ENCODE data around the gene STARD10. TPM values are rescaled to one million over a fixed set of nuclear protein-coding genes. Genes with fewer than 3 reads are reported as not detected.

The STARD10 gene
- polyA plus RNA-seq, 1 donor, result 62.3 TPM

DNA sequence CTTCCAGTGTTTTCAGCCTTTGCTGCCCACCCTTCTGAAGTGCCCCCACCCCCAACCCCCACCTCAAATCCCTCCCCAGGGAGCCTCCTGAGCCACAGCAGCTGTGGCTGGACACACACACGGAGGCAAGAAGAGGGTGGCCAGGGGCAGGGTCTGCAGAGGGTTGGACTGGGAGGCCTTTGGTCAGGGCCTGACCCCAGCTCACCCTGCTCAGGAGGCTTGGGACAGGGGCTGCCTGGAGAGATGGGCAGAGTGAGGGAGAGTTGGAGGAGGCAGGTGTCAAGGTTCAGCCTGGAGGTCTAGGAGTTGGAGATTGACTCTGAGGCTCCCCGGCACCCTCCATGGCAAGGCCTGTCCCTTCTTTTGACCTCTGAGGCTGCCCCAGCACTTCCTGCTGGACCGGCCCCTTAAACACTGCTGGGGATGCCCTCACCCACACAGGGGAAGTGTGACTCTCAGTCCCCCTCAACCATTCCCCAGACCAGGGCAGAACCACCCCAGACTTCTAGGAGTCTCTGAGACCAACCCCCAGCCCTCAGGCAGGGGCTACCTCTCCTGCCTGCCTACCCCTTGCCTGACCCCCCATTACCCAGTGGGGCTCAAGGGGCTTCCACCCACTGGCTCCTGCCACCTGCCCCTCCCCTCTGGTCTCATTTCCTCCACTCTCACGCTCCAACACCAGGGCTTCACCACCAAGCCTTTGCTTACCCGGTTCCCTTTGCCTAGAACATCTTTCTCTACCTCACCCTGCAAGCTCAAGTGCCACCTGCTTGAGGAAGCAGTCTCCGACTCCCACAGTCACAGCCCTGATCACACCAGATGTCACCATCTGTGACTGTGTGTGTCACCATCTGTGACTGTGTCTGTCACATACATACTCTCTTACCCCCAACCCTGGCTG, 50.3 kb downstream of the STARD10 start:
- DNase-seq, result no peak

DNA sequence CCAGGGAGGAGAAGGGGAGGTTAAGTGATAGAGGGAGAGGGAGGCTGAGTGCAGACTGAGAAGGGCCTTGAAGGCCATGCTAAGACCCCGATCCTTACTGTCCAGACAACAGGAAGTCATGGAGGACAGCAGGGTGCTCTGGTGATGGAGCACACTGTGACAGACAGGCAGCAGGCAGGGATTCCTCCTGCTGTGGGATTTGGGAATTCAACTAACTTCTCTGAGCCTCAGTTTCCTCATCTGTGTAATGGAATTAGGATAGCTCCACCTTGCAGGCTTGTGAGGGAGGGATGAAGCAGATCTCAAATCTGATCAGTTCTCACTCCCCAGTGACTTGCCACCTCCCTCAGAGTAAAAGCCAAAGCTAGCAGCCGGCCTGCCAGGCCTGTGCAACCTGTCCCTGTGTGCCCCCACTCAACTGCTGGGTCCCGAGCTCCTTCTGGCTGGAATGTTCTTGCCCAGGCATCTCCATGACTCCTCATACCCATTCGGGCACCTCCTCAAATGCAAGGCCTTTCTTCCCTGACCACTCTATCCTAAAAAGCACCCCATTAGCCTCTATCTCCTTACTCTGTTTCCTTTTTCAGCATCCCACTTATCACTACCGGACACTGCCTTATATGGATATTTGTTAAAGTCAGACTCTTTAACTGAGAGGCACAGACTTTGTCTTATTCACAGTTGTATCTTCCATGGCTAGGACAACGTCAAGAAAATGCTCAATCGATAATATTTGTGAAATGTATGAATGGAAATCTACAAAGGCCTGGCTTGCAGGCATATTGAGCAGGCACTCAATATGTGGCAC, 51.1 kb downstream of the STARD10 start:
- DNase-seq, result no peak

DNA sequence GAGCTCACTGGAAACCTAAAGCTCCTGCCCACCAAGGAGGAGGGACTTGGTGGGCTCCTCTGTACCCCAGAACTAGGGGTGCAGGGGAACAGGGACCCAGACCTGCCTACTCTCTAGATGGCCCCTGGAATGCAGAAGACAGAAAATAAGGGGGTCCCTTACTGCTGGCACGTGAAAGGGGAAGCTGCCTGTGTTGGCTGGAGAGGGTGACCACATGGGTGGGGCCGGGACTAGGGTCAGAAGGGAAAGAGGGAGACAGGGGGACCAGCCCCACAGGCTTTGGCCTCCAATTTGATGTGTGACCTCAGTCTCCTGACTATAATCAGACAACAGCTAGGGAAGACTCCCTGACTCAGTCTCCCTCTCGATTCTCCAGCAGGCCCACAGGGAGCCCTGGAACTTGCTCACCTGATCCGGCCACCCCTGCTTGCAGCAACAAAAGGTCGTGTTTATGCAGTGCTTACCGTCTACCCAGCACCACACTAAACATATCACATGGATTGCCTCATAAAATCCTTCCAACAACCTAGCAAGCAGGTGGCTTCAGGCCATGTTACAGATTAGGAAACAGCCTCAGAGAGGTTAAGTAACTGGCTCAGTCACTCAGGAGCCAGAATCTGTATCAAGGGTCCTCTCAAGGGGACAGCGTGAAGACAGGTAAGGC, 51.9 kb downstream of the STARD10 start:
- no peak for DNase-seq

GRCh38 chr11:72741429-72741833, 52.4 kb downstream of the STARD10 start:
- DNase-seq, result no peak

DNA sequence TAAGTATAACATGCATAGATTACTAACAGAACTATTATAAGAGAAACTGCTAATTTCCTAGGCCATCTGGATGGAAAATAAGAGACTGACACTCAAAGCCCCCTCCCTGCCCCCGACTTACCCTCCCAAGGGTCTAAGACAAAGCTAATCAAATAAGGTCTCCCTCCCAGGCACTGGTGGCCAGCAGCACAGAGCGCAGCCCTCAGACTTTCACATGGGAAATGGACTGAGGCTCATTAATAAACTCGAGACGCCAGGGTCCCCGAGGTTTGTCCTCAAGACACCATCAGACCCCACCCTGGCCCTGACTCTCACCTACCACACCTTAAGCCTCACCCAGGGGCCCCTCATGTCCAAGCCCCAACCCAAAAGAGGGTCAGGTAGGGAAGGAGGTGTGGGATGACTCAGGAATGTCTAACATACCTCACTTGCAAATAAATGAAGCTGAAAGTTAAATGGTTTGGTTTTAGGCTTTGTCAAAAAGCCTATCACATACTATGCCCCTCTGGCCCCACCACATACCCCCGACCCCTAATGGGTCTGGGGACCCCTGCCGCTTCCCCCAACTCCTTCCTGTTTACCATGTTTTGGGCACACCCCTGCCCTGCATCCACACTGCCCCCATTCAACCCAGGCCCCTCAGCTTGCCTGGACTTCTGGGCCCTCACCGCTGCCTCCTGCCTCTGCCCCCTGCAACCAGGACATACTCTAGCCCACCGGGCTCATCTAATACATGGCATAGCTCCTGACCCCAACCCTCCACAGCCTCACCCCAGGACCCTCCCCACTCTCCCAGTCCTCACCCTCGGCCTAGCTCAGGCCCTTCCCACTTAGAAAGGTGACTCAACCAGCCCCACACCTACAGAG, 53.1 kb downstream of the STARD10 start:
- no peak for DNase-seq

DNA sequence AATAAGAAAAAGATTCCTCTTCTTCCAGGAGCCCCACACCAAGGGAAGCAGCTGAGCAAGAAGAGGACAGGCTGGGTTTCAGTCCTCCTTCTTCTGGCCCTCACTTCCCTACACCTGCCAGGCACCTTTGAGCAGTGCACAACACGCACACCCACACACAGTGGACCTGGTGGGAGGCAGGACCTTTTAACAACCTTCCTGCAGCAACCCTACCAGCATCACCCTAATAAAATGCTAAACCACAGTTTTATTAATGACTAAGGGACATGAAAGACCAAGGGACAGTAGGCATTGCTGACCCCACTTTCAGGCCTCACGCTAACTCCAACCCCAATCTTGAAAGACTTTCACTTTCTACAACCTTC, 53.8 kb downstream of the STARD10 start:
- no peak for DNase-seq

DNA sequence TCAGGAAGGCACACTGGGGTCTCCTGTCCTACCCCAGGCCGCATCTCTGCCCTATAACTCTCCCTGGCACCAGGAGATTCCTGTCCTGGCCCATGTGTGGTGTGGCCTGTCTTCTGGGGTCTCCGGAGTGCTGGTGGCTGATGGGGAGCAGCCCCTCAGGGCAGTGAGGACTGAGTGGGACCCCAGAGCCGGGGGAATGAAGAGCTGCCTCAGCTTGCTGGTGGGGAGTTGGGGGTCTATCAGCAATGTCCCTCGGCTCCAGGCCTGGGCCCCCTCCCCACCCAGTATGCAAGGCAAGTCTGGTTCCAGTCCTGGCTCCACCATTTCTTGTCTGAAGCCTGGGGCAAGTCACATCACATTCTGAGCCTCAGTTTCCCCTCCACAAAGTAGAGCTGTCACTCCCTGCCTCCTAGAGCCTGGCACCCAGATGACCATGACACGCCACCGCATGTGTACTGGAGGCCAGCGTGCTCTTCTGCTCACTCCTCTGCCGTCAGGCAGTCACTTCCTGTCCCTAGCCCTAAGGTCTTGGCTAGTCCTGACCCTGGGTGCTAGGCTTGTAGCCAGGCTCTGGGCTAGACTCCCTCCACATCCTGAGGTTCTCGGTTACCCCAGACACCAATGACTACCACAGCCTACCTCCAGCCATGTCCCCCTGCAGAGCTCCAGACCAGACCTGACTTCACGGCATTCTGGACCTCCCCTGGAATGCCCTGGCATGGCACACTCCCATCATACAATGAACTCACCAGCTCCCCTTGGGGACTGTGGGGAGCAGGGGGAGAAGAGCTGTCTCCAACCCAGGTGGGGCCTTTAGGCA, 54.4 kb downstream of the STARD10 start:
- DNase-seq, result no peak

GRCh38 chr11:72738199-72739141, 55.4 kb downstream of the STARD10 start:
- no peak for DNase-seq

DNA sequence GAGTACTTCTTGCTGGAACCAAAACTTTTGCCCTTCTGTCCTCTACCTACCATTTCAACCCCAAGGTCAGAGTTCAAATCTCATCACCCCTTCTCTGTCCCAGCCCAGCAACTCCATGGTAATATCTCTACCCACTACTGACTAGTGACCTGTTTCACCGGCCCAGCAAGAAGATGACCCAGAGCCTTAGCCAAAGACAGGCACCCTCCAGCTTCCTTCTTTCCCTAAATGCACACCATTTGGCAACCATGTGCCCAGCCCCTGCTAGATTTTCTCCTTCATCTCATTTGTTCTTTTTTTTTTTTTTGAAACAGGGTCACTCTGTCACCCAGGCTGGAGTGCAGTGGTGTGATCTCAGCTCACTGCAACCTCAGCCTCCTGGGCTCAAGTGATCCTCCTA, 56.5 kb downstream of the STARD10 start:
- no peak for DNase-seq

GRCh38 chr11:72736452-72737069, 57.3 kb downstream of the STARD10 start:
- DNase-seq, result no peak

GRCh38 chr11:72735495-72736027, 58.3 kb downstream of the STARD10 start:
- DNase-seq, result no peak

- DNase-seq, result no peak
Observed at GRCh38 chr11:72732329-72732728, 61.5 kb downstream of the STARD10 start.

GRCh38 chr11:72730737-72731136, 63.1 kb downstream of the STARD10 start:
- DNase-seq, result no peak

- DNase-seq, result no peak
Observed at GRCh38 chr11:72730243-72730642, 63.6 kb downstream of the STARD10 start.

- no peak for DNase-seq
Observed at GRCh38 chr11:72727521-72727920, 66.3 kb downstream of the STARD10 start.

DNA sequence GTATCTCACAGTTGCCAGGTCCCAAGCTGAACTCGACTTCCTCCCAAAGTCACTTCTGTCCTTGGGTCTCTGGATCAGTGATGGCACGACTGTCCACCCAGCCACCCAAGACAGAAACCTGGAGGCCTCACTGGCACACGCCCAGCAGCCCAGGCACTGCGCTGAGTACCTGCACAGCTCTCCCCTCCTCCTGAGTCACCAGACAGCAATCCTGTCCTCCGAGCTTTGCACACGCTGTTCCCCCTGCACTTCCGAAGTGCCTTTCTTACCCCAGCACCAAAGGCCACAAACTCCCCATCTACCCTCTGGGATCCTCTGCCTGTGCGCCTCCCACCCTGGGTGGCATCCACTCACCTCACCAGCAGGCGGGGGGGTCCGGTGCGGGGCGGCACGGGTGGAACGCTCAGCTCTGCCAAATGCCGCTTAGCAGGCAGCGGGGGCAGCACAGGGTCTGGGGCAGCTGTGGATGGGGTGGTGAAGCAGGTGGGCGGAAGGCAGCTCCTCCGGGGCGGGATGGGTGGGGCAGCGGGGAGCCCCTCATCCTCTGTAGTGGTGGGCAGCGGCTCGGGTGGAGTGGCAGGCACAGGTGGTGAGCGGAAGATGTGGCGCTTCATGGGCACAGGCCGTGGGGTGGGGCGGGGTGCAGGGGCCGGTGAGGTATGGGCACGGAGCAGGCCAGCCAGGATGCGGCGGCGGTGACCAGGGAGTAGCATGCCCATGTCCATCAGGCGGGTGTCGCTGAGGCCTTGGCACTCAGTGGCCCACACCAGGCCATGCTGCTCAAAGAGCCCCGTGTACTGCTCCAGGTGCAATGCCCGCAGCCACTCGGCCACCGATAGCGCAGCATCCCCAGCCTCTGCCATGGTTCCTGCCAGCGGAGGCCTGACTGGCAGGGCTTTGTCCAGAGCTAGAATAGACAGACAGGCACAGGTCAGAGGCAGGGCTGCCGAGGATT, 67.3 kb downstream of the STARD10 start:
- DNase-seq, result no peak

DNA sequence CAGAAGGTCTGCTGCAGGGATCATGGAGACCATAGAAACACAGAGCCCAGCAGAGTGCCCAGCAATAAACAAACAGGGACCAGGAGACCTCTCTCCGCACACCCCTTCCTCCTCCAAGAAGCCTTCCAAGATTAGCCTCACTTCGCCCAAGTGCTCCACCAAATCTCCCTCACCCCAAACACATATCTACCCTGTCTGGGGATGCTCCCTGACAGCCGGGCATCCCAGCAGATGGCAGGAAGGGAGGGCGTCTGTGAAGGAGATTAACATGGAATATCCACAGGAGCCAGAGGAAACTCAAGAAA, 68.2 kb downstream of the STARD10 start:
- no peak for DNase-seq

Data from hindlimb muscle (tissue), 1 donor.